Gastroesophageal sphincter (tissue), 3 donors: ENCODE measurements around the gene ABCG5.

Experiments used
- EP300 ChIP-seq: sonication (generic); formaldehyde crosslinking; IDR thresholded peaks from one replicate; pipeline ENCODE4 v1.6.1; 2017; ENCODE audit warnings: antibody characterized with exemption, mild to moderate bottlenecking
- POLR2A ChIP-seq, 2 donors: fragments of 450-650 bp; IDR thresholded peaks; one replicate each; pipeline ENCODE4 v1.6.1; 2017; ENCODE audit warnings: antibody characterized with exemption in 2 of 2, mild to moderate bottlenecking in 2 of 2, moderate library complexity in 1 of 2
- TF ChIP-seq, protein P1 (sequence below), 4 experiments: fragments of 200-600 bp in 2 of 4; fragments of 450-650 bp in 2 of 4; sonication (generic) in 1 of 4; IDR thresholded peaks; one replicate each; pipeline ENCODE4 v1.5.1; 2017 to 2019; ENCODE audit warnings: antibody characterized with exemption in 4 of 4, mild to moderate bottlenecking in 2 of 4, moderate library complexity in 2 of 4

DNA sequence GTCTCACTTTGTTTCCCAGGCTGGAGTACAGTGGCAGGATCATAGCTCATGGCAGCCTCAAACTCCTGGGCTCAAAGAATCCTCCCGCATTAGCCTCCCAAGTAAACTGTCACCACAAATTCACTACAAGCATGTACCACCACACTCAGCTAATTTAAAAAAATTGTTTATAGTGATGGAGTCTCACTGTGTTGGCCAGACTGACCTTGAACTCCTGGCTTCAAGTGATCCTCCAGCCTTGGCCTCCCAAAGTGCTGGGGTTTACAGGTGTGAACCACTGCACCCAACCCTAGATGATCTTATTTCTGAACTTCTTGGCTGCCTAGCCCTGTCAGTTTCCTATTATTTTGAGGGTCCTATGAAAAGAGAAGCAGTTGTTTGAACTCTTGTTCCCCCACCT is 50.0 kb downstream of the ABCG5 start:
- TF ChIP-seq, protein P1, sequence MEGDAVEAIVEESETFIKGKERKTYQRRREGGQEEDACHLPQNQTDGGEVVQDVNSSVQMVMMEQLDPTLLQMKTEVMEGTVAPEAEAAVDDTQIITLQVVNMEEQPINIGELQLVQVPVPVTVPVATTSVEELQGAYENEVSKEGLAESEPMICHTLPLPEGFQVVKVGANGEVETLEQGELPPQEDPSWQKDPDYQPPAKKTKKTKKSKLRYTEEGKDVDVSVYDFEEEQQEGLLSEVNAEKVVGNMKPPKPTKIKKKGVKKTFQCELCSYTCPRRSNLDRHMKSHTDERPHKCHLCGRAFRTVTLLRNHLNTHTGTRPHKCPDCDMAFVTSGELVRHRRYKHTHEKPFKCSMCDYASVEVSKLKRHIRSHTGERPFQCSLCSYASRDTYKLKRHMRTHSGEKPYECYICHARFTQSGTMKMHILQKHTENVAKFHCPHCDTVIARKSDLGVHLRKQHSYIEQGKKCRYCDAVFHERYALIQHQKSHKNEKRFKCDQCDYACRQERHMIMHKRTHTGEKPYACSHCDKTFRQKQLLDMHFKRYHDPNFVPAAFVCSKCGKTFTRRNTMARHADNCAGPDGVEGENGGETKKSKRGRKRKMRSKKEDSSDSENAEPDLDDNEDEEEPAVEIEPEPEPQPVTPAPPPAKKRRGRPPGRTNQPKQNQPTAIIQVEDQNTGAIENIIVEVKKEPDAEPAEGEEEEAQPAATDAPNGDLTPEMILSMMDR (IDR thresholded peaks at IDR 0.05), result no peak
- TF ChIP-seq POLR2A (IDR thresholded peaks at IDR 0.05) (no peak), EP300 (no peak)
